ENCODE data around the gene NR1H3.
"Not testable (repeated sequence)": the region's sequence is repeated elsewhere in the genome, so short reads cannot be mapped to it uniquely, and the experiment has no call there.

The NR1H3 gene

DNA sequence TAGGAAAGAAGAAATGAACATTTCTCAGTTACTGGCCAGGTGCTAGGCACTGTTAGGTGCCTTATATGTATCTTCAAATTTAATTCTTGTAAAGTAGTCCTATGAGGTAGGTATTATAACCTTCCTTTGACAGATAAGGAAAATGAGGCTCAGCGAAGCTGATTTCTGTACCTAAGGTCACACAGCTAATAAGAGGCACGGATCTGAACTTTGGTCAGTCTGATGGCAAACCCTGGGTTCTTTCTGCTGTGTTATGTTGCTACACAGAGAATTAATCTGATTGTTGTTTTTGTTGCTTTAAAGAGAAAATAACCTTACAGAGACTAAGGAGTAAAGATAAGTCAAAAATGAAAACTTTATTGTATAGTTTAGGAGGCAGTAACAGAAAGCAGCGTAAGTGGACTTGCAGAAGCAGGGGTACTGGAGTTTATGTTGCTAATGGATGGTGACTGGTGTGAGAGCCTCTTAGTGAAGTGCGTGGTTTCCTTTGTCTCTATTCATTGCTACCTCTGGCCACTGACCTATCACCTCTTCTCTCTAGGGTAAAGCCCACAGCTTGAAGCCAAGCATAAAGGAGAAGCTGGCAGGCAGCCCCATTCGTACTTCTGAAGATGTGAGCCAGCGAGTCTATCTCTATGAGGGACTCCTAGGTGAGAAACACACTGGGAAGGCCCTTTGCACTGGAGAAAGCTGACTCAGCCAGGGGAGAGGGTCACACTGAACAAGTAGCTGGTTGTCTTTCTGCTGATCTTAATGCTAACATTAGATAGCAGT is 50.4 kb downstream of the NR1H3 start:
- FAIRE-seq: no peak

- no peak for FAIRE-seq
Measured at GRCh38 chr11:47314992-47315391, 57.2 kb downstream of the NR1H3 start.

DNA sequence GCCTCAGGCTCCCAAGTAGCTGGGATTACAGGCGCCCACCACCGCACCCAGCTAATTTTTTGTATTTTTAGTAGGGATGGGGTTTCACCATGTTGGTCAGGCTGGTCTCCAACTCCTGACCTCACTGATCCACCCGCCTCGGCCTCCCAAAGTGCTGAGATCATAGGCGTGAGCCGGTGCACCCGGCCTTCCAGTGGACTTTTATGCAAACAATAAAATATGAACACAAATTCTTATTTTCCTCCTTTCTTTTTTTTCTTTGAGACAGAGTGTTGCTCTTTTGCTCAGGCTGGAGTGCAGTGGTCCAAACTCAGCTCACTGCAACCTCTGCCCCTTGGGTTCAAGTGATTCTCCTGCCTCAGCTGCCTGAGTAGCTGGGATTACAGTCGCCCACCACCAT is 58.7 kb downstream of the NR1H3 start:
- FAIRE-seq: not testable (repeated sequence)

DNA sequence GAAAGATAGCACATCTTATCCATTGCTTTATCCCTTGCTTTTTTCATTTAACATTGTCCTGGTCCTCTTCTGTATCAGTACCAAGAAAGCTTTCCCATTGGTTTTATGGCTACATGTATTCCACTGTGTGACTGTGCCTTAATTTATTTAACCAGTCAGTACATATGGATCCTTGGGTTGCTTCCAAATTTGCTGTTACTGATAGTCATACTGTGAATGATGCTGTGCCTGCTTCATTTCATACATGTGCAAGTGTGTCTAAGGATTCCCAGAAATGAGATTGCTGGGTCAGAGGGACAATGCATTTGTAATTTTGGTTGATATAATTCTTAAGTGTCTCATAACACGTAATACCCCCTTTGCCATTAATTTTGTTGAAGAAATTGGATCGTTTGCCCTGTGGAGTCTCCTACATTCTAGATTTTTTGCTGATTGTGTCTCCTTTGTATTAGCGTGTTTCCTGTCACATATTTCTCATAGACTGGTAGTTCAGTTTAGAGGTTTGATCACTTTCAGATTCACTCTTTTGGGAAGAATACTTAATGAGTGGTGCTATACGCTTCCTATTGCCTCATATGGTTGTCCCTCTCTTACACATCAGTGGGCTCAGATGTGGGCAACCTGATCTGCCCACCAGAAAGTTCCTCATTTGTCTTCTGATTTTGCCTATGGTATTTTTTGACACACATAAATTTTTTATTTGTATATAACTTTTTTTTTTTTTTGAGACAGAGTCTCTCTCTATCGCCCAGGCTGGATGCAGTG is 59.5 kb downstream of the NR1H3 start:
- no peak for FAIRE-seq

DNA sequence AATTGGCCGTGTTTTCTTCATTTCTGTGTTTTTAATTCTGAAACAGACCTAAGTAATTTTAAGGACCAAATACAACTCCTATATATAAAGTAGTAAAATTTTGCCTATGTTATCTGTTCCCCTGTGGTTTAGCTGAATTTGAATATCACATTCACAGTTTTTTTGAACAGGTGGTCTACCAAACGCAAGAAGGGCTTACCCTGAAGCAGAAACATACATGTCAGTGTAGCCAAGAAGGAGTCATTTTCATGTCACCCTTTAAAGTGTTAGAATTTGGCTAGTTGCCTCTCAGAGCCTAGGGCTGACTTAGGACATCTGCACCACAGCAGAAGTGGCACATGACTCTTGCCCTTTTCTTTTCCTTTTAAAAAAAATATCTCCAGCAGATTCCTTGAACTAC is 60.4 kb downstream of the NR1H3 start:
- no peak for FAIRE-seq

Measured in islet of Langerhans (tissue), 1 donor.